Breast epithelium (tissue), 4 donors: ENCODE results near the gene GFOD2. TPM values are rescaled to one million over a fixed set of nuclear protein-coding genes. Genes with fewer than 3 reads are reported as not detected.
A peak's percentile ranks its signal among the peaks of the same experiment; 100 is the strongest.

ENCODE experiments used
- DNase-seq, 2 donors: peaks; one replicate each; pipeline ENCODE4 v3.0.0-alpha.2; 2019; ENCODE audit warnings: low spot score in 2 of 2
- H3K27ac ChIP-seq, 2 donors: fragments of 200-600 bp; sonication (generic) in 1 of 2; one replicate each; pipeline ENCODE4 v1.5.1; 2016 to 2019; ENCODE audit warnings: mild to moderate bottlenecking in 1 of 2
- H3K27me3 ChIP-seq, 2 donors: fragments of 200-600 bp; sonication (generic) in 1 of 2; one replicate each; pipeline versions ENCODE4 v1.5.1 to v1.6.0; 2017 to 2019; ENCODE audit warnings: control low read depth in 1 of 2, mild to moderate bottlenecking in 1 of 2
- H3K36me3 ChIP-seq: fragments of 200-600 bp; one replicate; pipeline ENCODE4 v1.5.1; 2019
- H3K4me1 ChIP-seq, 2 donors: fragments of 200-600 bp; sonication (generic); one replicate each; pipeline ENCODE4 v1.5.1; 2016 to 2019; ENCODE audit warnings: control low read depth in 1 of 2
- H3K4me3 ChIP-seq, 3 donors: fragments of 200-600 bp; sonication (generic); 1 replicate in 2 of 3; 2 replicates in 1 of 3; pipeline ENCODE4 v1.5.1; 2016 to 2019; ENCODE audit warnings: mild to moderate bottlenecking in 3 of 3, moderate library complexity in 2 of 3
- H3K9me3 ChIP-seq, 2 donors: fragments of 200-600 bp; sonication (generic) in 1 of 2; one replicate each; pipeline ENCODE4 v1.5.1; 2016 to 2019; ENCODE audit warnings: control low read depth in 1 of 2
- CTCF ChIP-seq, 3 donors: fragments of 450-650 bp; IDR thresholded peaks; one replicate each; pipeline ENCODE4 v1.5.1; 2016 to 2017; ENCODE audit warnings: antibody characterized with exemption in 3 of 3, mild to moderate bottlenecking in 3 of 3, moderate library complexity in 3 of 3
- POLR2A ChIP-seq: fragments of 450-650 bp; IDR thresholded peaks from one replicate; pipeline ENCODE4 v1.6.1; 2016; ENCODE audit warnings: antibody characterized with exemption, mild to moderate bottlenecking, moderate library complexity
- POLR2AphosphoS5 ChIP-seq, 3 donors: sonication (generic); formaldehyde crosslinking; IDR thresholded peaks; one replicate each; pipeline ENCODE4 v1.6.1; 2017; ENCODE audit warnings: antibody characterized with exemption in 3 of 3
- intact Hi-C: fragments of 100-400 bp; cut with DNase I; formaldehyde crosslinking; loops from one replicate; pipeline ENCODE4 v1.15.1; 2023; ENCODE audit warnings: low total_unique reads
- total RNA-seq, 3 donors: library from RNA; depleted of rRNA; stranded (reverse); fragments of >200 nt; gene quantifications; one replicate each; pipeline ENCODE4 v1.1.0, GENCODE V29; 2016

GFOD2 gene
- total RNA-seq, 3 donors from 2014 or later: 11.4 to 22.0 (median 21.4) TPM

GRCh38 chr16:67676516-67676915, 42.6 kb downstream of the GFOD2 start:
- Histone ChIP-seq H3K27ac (peak overlapping the region; percentile 37 to 70), H3K27me3 (no peaks in the 10 kb centered on the region), H3K36me3 (no peaks in the 10 kb centered on the region), H3K4me1 (peaks cover 0 to 18% of the 10 kb centered on the region in 2 donors), H3K4me3 (no peak overlapping the region), H3K9me3 (no peaks in the 10 kb centered on the region)
- TF ChIP-seq POLR2A: no peak
- TF ChIP-seq CTCF (IDR thresholded peaks at IDR 0.05): no peak
- TF ChIP-seq POLR2AphosphoS5 (IDR thresholded peaks at IDR 0.05): peak in 1 of 3 donors; percentile 52
- intact Hi-C loops: no loop called here
- no peak for DNase-seq

GRCh38 chr16:67675999-67676398, 43.1 kb downstream of the GFOD2 start:
- Histone ChIP-seq H3K4me1 (peaks cover 0 to 18% of the 10 kb centered on the region in 2 donors), H3K4me3 (no peak overlapping the region), H3K27me3 (no peaks in the 10 kb centered on the region), H3K27ac (peak overlapping the region; percentile 37 to 76), H3K9me3 (no peaks in the 10 kb centered on the region), H3K36me3 (no peaks in the 10 kb centered on the region)
- intact Hi-C loops: no loop called here
- DNase-seq: no peak
- no peak for TF ChIP-seq POLR2A
- TF ChIP-seq CTCF (IDR thresholded peaks at IDR 0.05): no peak
- TF ChIP-seq POLR2AphosphoS5 (IDR thresholded peaks at IDR 0.05): no peak

GRCh38 chr16:67675579-67675935, 43.6 kb downstream of the GFOD2 start:
- Histone ChIP-seq H3K27me3 (no peaks in the 10 kb centered on the region), H3K27ac (peak overlapping the region in 1 of 2 donors; percentile 76), H3K4me3 (no peak overlapping the region), H3K9me3 (no peaks in the 10 kb centered on the region), H3K4me1 (peaks cover 0 to 18% of the 10 kb centered on the region in 2 donors), H3K36me3 (no peaks in the 10 kb centered on the region)
- TF ChIP-seq CTCF (IDR thresholded peaks at IDR 0.05) (no peak), POLR2A (no peak), POLR2AphosphoS5 (IDR thresholded peaks at IDR 0.05) (no peak)
- intact Hi-C loops: no loop called here
- DNase-seq: no peak

GRCh38 chr16:67674851-67675578, 44.1 kb downstream of the GFOD2 start:
- Histone ChIP-seq H3K27ac (peak overlapping the region; percentile 76 to 80), H3K4me3 (no peak overlapping the region), H3K9me3 (no peaks in the 10 kb centered on the region), H3K36me3 (no peaks in the 10 kb centered on the region), H3K27me3 (no peaks in the 10 kb centered on the region), H3K4me1 (peaks cover 0 to 18% of the 10 kb centered on the region in 2 donors)
- intact Hi-C loops: no loop called here
- no peak for DNase-seq
- TF ChIP-seq CTCF (IDR thresholded peaks at IDR 0.05): no peak
- TF ChIP-seq POLR2A: no peak
- no peak for TF ChIP-seq POLR2AphosphoS5 (IDR thresholded peaks at IDR 0.05)

GRCh38 chr16:67673712-67674580, 45.2 kb downstream of the GFOD2 start:
- Histone ChIP-seq H3K27ac (peak overlapping the region; percentile 76 to 80), H3K9me3 (no peaks in the 10 kb centered on the region), H3K4me1 (peaks cover 0 to 18% of the 10 kb centered on the region in 2 donors), H3K36me3 (no peaks in the 10 kb centered on the region), H3K4me3 (peak overlapping the region in 1 of 3 donors; percentile 22), H3K27me3 (no peaks in the 10 kb centered on the region)
- TF ChIP-seq POLR2AphosphoS5 (IDR thresholded peaks at IDR 0.05) (peak; percentile 62 to 66 (median 63)), CTCF (IDR thresholded peaks at IDR 0.05) (no peak)
- intact Hi-C loops: no loop called here
- peak in 1 of 2 donors; percentile 43 for DNase-seq
